Glomerular endothelial cell (primary cell): ENCODE measurements around the gene TSKS. TPM values are rescaled to one million over a fixed set of nuclear protein-coding genes. Genes with fewer than 3 reads are reported as not detected.
"Not testable (repeated sequence)": the region's sequence is repeated elsewhere in the genome, so short reads cannot be mapped to it uniquely, and the experiment has no call there.

Source experiments
- DNase-seq: peaks from one replicate; pipeline ENCODE4 v3.0.0-alpha.2; 2011; ENCODE audit warnings: low read depth, low spot score; ENCODE audit errors: extremely low read depth
- total RNA-seq: library from RNA; depleted of rRNA; stranded (reverse); fragments of >200 nt; gene quantifications from 2 replicates; pipeline ENCODE4 v1.2.3, GENCODE V29; 2015

TSKS gene
- total RNA-seq, 1 donor from 2014 or later, result not detected

DNA sequence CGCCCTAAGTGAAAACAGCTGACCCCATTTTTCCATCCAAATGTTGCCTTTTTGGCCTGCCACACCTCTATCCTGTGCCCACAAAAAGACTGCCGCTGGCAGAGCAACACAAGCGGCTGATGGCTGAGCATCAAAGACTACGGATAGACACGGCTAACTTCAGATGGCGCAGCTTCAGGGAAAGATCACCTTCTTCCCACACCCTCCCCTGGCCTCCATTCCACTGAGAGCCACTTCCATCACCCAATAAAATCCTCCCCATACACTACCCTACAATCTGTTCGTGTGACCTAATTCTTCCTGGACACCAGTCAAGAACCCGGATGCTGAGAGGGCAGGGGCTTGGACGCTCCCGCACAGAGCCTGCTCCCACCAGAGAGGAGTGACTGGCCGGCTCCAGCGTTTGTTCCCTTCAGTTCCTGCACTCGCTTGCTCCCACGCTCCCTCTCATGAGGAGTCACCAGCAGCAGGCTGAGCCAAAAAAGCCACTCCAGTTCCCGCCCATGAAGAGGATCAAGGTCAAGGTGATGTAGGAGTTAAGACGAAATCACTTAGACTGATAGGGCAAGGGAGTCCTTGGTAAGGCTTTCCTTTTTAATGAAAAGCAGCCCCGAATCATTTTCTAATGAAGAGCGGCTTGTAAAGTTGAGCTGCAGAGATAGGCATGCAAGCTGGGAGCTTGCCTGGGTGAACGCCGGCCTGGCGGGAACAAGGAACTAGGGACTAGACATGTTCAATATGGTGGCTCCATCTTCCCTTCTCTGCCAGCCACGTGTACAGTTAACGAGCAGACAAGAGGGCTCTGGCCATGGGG lies 35.7 kb downstream of the TSKS start:
- no peak for DNase-seq

GRCh38 chr19:49719420-49719819 lies 43.7 kb downstream of the TSKS start:
- not testable (repeated sequence) for DNase-seq

- no peak for DNase-seq
These were observed 44.1 kb downstream of the TSKS start for GRCh38 chr19:49718991-49719390.

GRCh38 chr19:49718511-49718910 lies 44.6 kb downstream of the TSKS start:
- DNase-seq, result no peak

DNA sequence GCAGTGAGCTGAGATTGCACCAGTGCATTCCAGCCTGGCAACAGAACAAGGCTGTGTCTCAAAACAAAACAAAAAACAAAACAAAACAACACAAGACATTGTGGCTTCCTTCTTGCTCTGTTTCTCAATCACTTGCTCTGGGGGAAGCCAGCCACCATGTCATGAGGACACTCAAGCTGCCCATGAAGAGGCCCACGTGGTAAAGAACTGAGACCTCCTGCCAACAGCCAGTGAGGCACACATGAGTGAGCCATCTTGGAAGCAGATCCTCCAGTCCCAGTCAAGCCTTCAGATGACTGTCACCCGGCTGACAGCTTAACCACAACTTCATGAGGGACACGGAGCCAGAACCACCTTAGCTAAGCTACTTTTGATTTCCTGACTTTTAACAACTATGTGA lies 47.0 kb downstream of the TSKS start:
- no peak for DNase-seq

- no peak for DNase-seq
These were observed 49.8 kb downstream of the TSKS start for GRCh38 chr19:49713236-49713845.

- no peak for DNase-seq
These were observed 50.7 kb downstream of the TSKS start for GRCh38 chr19:49712397-49712859.

DNA sequence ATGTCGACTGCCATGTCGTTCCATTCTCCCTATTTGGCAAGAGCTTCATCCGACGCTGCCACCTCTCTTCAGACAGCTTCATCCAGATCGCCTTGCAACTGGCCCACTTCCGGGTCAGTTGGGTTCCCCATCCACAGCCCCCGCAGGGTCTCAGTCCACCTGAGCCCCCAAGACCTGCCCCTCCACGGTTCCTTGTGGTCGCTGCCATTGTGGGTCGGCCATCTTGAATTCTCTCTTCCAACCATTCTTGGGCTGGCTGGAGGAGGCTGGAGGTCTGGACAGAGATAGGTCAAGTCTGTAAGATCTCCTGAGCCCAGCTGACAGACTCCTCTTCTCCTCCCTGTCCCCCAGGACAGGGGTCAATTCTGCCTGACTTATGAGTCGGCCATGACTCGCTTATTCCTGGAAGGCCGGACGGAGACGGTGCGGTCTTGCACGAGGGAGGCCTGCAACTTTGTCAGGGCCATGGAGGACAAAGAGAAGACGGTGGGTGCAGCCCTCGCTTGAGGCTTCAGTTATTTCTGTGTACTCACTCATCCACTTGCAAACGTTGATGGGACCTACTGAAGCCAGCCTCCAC lies 52.6 kb downstream of the TSKS start:
- no peak for DNase-seq

DNA sequence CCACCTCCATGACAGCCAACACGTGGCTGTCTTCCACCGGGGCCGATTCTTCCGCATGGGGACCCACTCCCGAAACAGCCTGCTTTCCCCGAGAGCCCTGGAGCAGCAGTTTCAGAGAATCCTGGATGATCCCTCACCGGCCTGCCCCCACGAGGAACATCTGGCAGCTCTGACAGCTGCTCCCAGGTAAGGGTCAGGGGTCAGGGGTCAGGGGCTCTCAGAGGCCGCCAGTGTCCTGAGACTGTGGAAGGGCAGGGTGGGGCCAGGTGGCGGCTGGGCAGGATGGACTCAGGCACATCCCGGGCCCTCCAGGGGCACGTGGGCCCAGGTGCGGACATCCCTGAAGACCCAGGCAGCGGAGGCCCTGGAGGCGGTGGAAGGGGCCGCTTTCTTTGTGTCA lies 57.2 kb downstream of the TSKS start:
- no peak for DNase-seq

- no peak for DNase-seq
These were observed 58.0 kb downstream of the TSKS start for GRCh38 chr19:49704888-49705642.

- no peak for DNase-seq
These were observed 61.8 kb downstream of the TSKS start for GRCh38 chr19:49701271-49701786.

DNA sequence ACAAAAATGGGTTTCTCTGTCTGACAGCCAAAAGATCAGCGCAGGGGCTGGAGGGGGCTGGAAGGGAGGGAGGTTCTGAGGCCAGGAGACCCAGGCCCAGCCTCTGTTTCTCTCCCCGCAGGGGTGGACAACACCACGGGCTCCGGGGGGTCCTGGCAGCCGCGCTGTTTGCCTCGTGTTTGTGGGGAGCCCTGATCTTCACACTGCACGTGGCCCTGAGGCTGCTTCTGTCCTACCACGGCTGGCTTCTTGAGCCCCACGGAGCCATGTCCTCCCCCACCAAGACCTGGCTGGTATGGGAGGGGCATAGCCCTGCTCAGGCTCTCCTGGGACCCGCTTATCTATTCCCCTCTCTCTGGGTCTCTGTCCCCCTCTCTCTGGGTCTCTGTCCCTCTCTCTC lies 62.5 kb downstream of the TSKS start:
- DNase-seq, result no peak

DNA sequence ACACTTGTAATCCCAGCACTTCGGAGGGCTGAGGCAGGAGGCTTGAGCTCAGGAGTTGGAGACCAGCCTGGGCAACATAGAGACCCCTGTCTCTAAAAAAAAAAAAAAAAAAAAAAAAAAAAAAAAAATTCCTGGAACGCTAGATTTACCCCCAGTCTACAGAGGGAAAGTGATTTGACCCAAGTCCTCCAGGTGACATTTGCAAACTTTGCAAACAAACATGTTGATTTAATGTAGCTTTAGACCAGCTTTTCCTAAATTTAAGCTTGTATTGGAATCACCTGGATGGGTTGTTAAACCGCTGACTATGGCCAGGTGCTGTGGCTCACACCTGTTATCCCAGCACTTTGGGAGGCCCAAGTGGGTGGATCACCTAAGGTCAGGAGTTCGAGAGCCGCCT lies 63.7 kb downstream of the TSKS start:
- DNase-seq, result no peak

GRCh38 chr19:49696865-49697264 lies 66.2 kb downstream of the TSKS start:
- DNase-seq, result no peak

DNA sequence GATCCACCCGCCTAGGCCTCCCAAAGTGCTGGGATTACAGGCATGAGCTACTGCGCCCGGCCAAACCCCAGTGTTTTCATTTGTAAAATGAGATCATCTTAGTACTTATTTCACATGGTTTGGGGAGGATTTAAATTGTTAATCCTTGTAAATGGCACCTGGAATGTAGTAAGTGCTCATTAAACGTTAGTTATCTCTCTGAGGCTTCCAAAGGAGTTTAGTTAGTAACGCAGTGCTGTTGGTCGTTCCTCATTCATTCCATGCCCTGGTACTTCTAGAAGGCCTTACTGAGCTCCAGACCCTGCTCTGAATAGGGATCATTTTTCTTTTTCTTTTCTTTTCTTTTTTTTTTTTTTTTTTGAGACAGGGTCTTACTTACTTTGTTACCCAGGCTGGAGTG lies 67.0 kb downstream of the TSKS start:
- no peak for DNase-seq

GRCh38 chr19:49692147-49692506 lies 71.0 kb downstream of the TSKS start:
- DNase-seq, result no peak

GRCh38 chr19:49691243-49692146 lies 71.6 kb downstream of the TSKS start:
- no peak for DNase-seq

GRCh38 chr19:49690656-49691242 lies 72.4 kb downstream of the TSKS start, which contains the start of gene CPT1C:
Gene CPT1C, plus strand, starts transcription at chr19:49691116. Its CDS starts 1,137 bp downstream, at chr19:49692253.
- no peak for DNase-seq

DNA sequence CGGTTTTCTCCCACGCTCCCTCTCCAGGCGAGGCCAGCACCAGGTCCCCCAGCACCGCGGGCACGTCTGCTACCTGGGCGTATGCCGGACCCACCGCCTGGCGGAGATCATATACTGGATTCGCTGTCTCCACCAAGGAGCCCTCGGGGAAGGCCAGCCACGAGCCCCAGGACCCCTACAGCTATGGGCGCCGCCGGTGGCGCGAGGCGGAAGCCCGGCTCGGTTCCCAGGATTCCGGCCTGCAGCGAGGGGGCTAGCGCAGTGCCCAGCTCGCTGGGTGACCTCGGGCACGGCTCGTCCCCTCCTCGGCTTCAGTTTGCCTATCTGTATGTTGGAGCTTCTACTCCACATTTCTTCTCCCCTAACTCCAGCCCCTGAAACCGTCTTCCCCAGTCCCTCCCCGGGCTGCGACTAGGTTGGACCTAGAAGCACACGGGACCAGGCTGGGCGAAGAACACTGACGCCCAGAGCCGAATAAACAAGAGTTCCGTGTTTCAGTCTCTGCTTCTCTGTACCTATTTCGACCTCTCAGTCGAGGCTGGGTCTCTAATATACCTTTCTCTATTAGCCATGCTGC lies 72.9 kb downstream of the TSKS start:
- no peak for DNase-seq
